NK-92 (cell line): Measurements from ENCODE around the gene PLEKHA5.
"Not testable (repeated sequence)": the region's sequence is repeated elsewhere in the genome, so short reads cannot be mapped to it uniquely, and the experiment has no call there.

ENCODE experiments used
- DNase-seq: peaks from one replicate; lab custom pipeline; 2025; ENCODE audit not compliant: unreplicated experiment; lab: John Stamatoyannopoulos, UW

Gene PLEKHA5, protein sequence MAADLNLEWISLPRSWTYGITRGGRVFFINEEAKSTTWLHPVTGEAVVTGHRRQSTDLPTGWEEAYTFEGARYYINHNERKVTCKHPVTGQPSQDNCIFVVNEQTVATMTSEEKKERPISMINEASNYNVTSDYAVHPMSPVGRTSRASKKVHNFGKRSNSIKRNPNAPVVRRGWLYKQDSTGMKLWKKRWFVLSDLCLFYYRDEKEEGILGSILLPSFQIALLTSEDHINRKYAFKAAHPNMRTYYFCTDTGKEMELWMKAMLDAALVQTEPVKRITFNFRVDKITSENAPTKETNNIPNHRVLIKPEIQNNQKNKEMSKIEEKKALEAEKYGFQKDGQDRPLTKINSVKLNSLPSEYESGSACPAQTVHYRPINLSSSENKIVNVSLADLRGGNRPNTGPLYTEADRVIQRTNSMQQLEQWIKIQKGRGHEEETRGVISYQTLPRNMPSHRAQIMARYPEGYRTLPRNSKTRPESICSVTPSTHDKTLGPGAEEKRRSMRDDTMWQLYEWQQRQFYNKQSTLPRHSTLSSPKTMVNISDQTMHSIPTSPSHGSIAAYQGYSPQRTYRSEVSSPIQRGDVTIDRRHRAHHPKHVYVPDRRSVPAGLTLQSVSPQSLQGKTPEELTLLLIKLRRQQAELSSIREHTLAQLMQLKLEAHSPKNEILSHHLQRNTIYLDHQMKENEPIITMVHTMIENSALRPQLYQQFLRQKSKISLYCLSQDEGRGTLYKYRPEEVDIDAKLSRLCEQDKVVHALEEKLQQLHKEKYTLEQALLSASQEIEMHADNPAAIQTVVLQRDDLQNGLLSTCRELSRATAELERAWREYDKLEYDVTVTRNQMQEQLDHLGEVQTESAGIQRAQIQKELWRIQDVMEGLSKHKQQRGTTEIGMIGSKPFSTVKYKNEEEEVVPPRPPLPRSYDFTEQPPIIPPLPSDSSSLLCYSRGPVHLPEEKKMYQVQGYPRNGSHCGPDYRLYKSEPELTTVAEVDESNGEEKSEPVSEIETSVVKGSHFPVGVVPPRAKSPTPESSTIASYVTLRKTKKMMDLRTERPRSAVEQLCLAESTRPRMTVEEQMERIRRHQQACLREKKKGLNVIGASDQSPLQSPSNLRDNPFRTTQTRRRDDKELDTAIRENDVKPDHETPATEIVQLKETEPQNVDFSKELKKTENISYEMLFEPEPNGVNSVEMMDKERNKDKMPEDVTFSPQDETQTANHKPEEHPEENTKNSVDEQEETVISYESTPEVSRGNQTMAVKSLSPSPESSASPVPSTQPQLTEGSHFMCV

DNA sequence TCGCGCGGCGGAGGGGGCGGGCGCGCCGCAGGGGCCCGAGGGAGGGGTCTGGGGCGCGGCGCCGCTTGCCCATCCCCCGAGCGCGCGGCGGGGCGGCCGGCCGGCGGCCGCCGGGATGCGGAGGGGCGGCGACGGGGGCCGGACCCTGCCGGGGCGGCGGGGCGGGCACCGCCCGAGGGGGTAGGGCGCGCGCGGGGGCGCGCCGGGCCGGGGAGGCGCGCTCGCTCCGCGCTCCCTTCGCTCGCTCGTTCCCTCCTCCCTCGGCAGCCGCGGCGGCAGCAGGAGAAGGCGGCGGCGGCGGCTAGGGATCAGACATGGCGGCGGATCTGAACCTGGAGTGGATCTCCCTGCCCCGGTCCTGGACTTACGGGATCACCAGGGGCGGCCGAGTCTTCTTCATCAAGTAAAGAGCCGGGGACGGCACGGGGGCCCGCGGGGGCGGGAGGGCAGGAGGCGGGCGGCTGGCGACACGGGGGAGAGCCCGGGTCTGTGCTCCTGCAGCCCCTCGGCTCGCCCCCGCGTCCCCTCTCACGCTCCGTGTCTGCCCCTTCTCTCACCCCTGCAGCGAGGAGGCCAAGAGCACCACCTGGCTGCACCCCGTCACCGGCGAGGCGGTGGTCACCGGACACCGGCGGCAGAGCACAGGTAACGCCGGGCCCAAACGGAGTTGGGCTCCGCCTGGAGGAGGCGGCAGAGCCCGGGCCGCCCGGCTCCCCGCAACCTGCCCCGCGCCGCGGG lies at the start of gene PLEKHA5:
PLEKHA5 (plus strand) TSS at position 248 of the 738 bp plus-strand sequence; CDS start at position 315, 67 bp downstream.
- DNase-seq, result no peak

DNA sequence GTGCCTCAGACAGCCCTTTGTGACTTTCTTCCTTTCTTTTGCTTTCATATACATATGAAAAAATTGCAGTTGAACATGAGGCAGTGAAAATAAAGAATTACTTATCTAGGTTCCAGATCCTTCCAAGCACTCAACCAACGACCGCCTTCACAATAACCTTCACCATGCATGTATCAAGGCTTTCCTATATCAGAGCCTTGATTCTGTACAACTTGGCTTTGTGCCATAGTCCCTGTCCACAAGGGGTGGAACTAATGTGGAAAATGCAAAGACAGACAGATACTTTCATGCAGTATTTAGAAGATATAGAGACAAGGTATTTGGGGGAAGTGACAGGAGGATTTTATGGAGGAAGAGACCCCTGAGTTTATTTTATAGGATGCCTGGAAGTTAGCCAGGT lies 48.6 kb upstream of the PLEKHA5 start:
- DNase-seq, result no peak

DNA sequence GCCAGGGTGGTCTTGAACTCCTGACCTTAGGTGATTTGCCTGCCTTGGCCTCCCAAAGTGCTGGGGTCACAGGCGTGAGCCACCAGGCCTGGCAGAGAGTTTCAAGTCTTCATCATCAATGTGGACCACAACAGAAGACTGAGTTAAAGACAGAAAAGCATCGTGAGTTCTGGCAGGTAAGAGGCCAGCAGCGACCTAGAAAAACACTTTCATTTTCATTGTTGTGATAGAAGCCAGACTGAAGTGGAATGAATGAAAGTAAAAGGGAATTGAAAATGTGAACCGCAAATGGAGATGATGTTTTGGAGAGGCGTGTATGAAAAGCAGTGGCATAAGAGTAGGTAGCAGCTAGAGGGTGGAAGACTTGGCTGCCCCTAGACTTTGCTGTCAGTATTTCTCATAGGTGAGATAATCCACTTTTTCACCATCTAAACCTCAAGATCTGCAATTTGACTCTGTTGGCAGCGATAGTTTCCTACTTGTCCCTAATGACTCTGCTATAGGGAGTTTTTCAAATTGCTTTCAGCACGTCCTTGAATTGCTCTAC lies 47.1 kb upstream of the PLEKHA5 start:
- DNase-seq, result no peak

DNA sequence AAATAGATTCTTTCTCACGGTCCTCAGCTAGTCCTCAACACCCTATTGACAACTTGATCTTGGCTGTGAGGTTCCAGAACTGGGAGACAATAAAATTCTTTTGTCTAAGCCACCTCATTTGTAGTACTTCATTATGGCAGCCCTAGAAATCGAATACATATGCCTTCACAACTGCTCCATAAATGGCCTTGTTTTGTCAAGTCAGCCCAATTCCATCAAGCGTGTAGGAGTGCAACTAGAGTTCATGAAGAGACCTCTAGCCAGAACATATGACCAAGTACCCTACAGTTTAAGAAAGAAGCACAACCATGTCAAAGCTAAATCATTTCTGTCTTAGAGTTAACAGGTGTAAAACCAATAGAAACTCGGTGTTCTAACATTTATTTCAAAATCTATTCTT lies 45.0 kb upstream of the PLEKHA5 start:
- no peak for DNase-seq

DNA sequence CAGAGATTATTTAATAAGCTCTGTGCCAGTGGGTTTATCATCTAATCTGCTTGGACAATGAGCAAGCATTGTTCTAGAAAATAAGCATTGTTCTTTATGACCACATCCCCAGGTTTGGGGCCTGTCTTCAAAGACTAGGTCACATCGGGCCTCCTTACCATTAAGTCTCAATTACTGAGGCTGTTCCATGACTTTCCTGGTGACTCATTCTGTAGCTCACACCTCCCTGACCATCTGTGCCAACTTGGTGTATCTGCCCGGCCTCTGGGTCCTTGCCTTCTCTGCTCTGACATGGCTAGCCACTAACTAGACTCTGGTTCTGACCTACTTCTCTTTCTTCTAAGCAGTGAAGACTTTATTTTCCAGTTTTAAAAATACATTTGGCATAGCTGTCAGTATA lies 44.4 kb upstream of the PLEKHA5 start:
- no peak for DNase-seq

DNA sequence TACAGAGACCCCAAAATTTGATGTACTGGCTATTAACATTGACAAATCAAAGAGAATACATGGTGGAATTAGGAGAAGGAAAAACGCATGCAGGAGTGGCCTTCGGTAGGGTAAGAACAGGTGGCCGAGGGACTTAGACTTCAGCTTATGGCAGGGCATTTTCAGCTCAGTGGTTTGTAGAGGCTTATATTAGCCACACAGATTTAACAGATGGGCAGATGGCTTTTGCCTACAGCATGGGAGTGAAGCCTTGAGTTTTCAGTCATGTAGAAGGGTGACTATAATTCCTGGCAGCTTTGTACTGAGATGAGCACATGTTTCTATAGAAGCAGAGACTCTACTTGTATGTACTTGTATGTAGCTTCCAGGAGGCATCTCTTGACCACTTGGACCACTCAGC lies 40.9 kb upstream of the PLEKHA5 start:
- DNase-seq, result no peak

DNA sequence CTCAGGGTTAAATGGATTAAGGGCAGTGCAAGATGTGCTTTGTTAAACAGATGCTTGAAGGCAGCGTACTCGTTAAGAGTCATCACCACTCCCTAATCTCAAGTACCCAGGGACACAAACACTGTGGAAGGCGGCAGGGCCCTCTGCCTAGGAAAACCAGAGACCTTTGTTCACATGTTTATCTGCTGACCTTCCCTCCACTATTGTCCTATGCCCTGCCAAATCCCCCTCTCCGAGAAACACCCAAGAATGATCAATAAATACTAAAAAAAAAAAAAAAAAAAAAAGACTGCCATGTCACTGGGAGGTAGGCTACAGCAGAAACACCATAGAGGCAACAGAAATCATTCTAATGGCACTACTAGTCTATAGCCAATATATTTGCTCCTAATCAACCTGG lies 37.1 kb upstream of the PLEKHA5 start:
- not testable (repeated sequence) for DNase-seq

DNA sequence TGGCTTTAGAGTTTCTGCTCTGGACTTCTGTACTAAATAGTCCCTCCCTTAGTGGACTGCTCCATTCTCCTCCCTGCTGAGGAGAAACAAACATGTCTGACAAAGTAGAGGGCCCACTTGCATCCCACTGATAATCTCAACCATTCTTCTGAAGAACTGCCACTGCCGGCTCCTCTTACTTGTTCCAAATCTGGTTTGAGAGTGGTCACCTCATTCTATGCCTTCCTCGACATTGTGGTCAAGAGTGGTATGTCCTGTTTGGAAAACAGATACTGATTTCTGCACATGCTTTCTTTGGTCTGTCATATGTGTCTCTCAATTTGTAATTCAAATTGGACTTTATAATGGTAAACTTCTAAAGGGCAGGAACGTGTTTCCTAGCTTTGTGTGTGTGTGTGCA lies 36.3 kb upstream of the PLEKHA5 start:
- DNase-seq, result no peak

DNA sequence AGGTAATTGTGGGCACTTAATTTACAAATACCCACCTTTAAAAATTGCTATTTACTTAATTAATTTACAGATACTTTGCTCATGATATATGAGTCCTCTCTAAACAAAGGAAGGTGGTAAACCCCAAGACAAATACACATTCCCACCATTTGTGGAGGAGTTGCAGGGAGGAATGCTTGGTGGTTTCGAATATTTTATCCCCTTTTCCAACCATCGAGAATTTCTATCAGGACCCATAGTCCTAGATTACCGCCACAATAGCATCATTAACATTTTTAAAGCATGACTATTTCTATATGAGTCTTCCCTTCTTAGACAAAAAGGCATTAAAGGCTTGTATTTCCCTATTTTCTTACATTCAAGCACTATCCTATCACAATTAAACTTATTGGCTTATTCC lies 34.2 kb upstream of the PLEKHA5 start:
- no peak for DNase-seq

DNA sequence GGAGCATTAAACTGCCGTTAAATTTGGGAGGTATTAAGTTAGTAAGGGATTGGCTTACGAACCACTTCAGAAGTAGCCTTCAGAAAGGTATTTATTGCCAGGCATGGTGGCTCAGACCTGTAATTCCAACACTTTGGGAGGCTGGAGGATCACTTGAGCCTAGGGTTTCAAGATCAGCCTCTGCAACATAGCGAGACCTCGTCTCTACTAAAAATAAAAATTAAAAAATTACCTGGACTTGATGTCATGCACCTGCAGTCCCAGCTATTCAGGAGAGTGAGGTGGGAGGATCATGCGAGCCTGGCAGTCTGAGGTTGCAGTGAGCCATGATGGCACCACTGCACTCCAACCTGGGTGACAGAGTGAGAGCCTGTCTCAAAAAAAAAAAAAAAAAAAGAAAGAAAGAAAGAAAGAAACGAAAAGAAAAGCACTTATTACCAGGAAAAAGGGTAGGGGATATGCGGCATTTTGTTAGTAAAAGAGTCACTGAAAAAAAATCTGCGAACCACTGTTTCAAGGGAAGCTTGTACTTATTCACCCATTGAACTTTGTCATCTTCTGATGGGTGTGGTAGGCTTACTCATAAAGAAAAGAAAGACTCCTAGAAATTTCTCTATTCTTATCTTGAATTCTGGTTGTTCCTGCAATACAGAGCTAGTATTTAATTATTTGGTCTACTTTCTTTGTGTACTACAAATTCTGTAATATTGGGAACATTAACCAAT lies 33.6 kb upstream of the PLEKHA5 start:
- no peak for DNase-seq

DNA sequence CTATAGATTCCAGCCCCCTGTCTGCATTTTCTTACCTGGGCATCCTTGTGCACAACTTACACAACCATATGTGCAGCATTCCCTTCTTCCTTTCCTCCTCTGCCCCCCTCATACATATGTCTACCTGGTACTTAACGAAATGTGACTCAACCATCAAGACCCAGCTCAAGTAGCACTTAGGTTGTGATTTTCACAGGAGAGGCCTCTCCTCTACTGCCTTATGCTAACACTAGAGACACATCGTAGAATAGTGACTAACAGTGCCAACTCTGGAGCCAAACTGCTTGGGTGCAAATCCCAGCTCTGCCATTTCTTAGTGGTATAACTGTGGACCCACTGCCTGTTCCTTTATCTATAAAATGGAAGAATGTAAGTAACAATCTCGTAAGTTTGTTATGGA lies 24.1 kb upstream of the PLEKHA5 start:
- DNase-seq, result no peak

DNA sequence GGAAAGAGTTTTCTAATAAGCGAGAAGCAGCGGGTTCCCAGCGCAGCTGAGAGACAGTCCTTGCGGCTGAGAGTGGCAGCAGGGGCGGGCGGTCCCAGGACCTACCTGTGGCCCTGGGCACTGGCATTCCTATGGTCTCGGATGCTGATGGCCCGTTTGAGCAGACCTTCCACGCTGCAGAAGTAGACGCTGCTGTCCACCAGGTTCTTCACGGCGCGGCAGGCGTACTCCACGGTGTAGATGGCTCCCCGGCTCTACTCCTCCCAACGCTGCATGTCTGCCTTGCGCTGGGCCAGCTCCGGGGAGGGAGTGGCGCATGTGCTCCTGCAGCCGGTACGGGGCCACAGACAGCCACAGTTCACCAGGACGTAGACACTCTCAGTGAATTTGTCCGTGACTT lies 21.8 kb upstream of the PLEKHA5 start:
- no peak for DNase-seq

DNA sequence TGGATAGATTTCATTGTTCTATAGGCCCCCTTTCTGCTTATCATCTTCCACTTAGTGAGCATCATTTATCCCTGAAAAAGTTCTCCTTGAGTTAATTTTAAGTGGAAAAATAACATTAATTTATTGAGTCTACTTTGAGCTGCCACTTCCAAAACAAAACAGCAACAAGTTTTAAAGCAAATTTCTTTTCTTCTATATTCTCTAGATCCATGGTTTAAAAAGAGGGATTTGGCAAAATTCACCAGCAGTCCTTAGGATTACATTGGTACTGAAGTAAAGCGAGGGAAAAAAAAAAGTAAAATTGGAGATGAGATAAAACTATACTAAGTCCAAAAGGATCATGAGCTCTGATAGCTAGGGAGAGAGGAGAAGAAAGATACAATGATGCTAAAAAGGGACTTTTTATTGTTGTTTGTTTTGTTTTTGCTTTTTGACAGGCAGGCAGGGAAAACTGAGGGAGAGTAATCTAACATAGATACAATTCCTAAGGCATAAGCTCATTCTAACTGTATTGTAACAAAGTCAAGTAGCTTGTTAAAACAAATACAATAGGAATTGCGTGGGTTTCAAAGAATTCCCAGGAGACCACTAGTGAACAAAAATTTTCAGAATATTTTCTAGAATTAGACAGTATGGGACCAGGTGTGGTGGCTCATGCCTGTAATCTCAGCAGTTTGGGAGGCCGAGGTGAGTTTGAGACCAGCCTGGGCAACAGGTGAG lies 19.2 kb upstream of the PLEKHA5 start:
- no peak for DNase-seq

DNA sequence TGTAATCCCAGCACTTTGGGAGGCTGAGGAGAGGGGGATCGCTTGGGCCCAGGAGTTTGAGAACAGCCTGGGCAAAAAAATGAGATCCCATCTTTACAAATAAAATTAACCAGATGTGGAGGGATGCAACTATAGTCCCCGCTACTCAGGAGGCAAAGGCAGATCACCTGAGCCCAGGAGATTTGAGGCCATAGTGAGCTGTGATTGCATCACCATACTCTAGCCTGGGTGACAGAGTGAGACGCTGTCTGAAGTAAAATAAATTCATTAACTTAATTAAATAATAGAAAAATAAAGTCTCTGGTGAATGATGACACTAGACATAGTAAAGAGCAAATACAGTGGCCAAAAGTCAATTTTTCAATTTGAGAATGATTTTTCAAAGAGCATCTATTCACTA lies 16.1 kb upstream of the PLEKHA5 start:
- no peak for DNase-seq

DNA sequence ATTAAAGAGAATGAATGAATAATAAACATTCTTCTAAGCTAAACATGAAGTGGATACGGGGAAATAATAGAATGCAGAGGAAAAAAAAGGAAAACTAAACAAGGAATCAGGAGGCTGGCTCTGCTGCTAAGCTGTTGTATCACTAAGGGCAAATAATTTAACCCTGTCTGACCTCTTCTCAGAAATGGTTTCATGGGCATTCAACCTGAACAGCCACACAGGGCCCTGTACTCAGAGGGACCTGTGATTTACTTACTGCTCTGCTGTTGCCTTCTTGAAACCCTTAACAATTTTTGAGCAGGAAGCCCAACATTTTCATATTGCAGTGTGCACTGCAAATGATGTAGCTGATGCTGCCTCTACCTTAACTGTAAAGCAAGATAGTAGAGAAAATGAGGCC lies 14.2 kb upstream of the PLEKHA5 start:
- DNase-seq, result no peak

DNA sequence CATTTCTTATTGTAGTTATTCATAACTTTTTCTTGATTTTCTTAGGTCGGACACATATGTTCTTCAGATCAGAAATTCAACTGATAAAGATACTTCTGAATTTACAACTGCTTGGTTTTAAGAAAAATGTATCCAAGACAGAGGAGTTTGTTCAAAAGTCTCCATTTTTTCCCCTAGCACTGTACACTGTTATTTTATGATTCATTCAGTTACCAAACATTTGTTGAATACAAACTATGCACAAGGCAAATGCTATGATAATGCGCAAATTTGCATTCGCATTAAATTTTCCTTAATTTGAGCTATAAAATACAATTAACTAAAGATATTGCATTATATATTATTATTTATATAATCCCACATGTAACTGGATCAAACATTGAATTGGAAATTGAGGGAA lies 10.1 kb upstream of the PLEKHA5 start:
- DNase-seq, result no peak

DNA sequence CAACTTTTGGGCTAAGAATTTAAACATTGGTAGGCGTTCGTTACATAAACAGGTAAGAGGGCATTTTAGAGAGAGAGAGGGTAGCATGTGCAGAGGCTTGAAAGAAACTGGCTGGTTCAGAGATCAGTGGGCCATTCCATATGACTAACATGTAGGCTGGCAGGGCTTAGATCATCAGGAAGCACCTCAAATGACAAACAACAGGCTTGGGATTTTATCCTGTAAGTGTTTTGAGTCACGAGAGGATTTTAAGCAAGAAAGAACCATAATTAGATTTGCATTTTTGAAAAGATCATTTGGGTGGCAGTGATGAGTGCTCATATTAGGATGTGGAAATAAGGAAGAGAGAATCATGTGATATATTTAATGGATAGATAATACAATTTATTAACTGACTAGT lies 8.7 kb upstream of the PLEKHA5 start:
- no peak for DNase-seq

DNA sequence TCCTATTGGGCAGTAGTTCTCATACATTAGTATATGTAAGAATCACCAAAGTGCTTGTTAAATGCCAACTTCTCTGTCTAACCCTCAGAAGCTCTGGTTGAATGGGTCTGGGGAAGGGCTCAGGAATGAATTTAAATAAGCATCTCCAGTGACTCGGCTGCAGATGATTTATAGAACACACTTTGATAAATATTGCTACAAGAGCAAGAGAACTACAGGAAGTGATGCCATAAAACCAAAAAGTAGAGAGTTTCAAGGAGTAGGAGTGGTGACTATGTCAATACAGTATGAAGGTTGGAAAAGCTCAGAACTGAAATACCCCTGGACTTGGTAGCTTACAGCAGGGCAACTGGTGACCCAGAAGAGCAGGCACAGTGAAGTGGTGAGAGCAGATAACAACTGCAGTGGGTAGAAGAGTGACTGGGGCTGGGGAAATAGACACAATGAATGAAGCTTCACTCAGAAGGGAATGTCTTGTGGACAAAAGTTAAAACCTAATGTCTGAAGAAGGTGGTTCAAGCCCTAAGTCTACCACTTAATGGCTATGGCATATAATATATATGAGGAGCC lies 8.0 kb upstream of the PLEKHA5 start:
- DNase-seq, result no peak

DNA sequence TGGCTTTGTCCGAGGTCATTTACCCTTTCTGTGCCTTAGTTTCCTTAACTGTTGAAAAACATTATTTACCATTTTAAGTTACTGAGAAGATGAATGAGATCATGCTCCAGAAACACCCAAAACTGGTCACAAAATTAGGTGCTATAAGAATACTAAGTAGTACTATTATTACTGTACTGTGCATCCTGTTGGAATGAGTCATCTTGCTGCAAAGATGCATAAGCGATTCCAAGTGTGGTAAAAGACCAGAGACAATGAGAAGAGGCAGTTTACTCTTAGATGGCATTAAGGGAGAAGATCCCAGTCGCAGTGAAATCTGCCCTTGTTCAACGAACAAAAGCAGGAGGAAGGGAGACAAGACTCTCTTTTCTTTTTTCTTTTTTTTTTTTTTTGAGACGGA lies 4.2 kb upstream of the PLEKHA5 start:
- DNase-seq, result no peak
